SK-N-SH (cell line): ENCODE data around the gene ARID5A. TPM values are rescaled to one million over a fixed set of nuclear protein-coding genes. Genes with fewer than 3 reads are reported as not detected.

ENCODE experiments used
- CTCF ChIA-PET: fragments of 300-600, 350-600 bp; formaldehyde crosslinking; extraction: SDS; loops from one replicate; lab custom pipeline; 2021; lab: Yijun Ruan, JAX
- POLR2A ChIA-PET: fragments of 350-600 bp; sonication (Branson Sonifier 250); formaldehyde crosslinking; extraction: SDS; loops from one replicate; lab custom pipeline; 2020; ENCODE audit warnings: antibody characterized with exemption, inconsistent platforms; lab: Yijun Ruan, JAX
- DNase-seq: peaks from one replicate; pipeline ENCODE4 v3.0.0; 2012
- H2AFZ ChIP-seq: fragments of 200-600 bp; sonication (generic); 2 replicates; pipeline ENCODE4 v1.8.1; 2016; ENCODE audit warnings: antibody characterized with exemption, mild to moderate bottlenecking, low read depth
- H3F3A ChIP-seq: fragments of 200-600 bp; sonication (generic); replicated peaks from 2 replicates; pipeline ENCODE3; 2016; ENCODE audit warnings: antibody characterized with exemption, mild to moderate bottlenecking; ENCODE audit not compliant: insufficient read depth
- H3K27ac ChIP-seq, 2 experiments: fragments of 200-500 bp in 1 of 2; fragments of 200-600 bp in 1 of 2; sonication (Bioruptor generic) in 1 of 2; sonication (generic), shearing (Covaris generic) in 1 of 2; 2 replicates each; pipeline versions ENCODE4 v1.5.1 to v1.6.1; 2014 to 2016; ENCODE audit warnings: low read depth in 2 of 2, inconsistent platforms in 1 of 2, low read length in 1 of 2, mild to moderate bottlenecking in 1 of 2, mixed read lengths in 1 of 2
- H3K27me3 ChIP-seq: fragments of 200-600 bp; sonication (generic), shearing (Covaris generic); 2 replicates; pipeline ENCODE4 v1.6.1; 2016; ENCODE audit warnings: mixed run types; ENCODE audit not compliant: insufficient read depth
- H3K36me3 ChIP-seq, 2 experiments: fragments of 200-500 bp in 1 of 2; fragments of 200-600 bp in 1 of 2; sonication (Bioruptor generic) in 1 of 2; sonication (generic) in 1 of 2; replicated peaks in 1 of 2; 2 replicates each; pipeline versions ENCODE3 to v1.5.1; 2014 to 2016; ENCODE audit warnings: low read length in 1 of 2, mild to moderate bottlenecking in 1 of 2; ENCODE audit not compliant: insufficient read depth in 2 of 2, control insufficient read depth in 1 of 2
- H3K4me1 ChIP-seq, 2 experiments: fragments of 200-500 bp in 1 of 2; fragments of 200-600 bp in 1 of 2; sonication (Bioruptor generic) in 1 of 2; sonication (generic), shearing (Covaris generic) in 1 of 2; 2 replicates each; pipeline versions ENCODE4 v1.5.1 to v1.6.1; 2014 to 2016; ENCODE audit warnings: low read depth in 1 of 2, low read length in 1 of 2, mixed run types in 1 of 2; ENCODE audit not compliant: insufficient read depth in 2 of 2, control insufficient read depth in 1 of 2
- H3K4me2 ChIP-seq: fragments of 200-600 bp; sonication (generic), shearing (Covaris generic); 2 replicates; pipeline ENCODE4 v1.6.1; 2017; ENCODE audit warnings: mixed run types
- H3K4me3 ChIP-seq, 2 experiments: fragments of 200-500 bp in 1 of 2; fragments of 200-600 bp in 1 of 2; sonication (Bioruptor generic) in 1 of 2; sonication (generic), shearing (Covaris generic) in 1 of 2; 2 replicates each; pipeline versions ENCODE4 v1.5.1 to v1.8.1; 2014 to 2016; ENCODE audit warnings: low read depth in 2 of 2, inconsistent platforms in 1 of 2, low read length in 1 of 2, mild to moderate bottlenecking in 1 of 2, mixed read lengths in 1 of 2, moderate library complexity in 1 of 2
- H3K79me2 ChIP-seq: fragments of 200-600 bp; sonication (generic); 2 replicates; pipeline ENCODE4 v1.8.1; 2017; ENCODE audit warnings: mild to moderate bottlenecking; ENCODE audit not compliant: insufficient read depth
- H3K9ac ChIP-seq: fragments of 200-600 bp; sonication (generic); 2 replicates; pipeline ENCODE4 v1.6.1; 2017; ENCODE audit warnings: mixed run types
- H3K9me2 ChIP-seq: fragments of 200-600 bp; sonication (generic); 2 replicates; pipeline ENCODE4 v1.6.1; 2017; ENCODE audit warnings: mixed run types
- H3K9me3 ChIP-seq: fragments of 200-600 bp; sonication (generic); 2 replicates; pipeline ENCODE4 v1.6.1; 2017; ENCODE audit warnings: mixed run types, mild to moderate bottlenecking, moderate library complexity
- H4K20me1 ChIP-seq: fragments of 200-600 bp; sonication (generic); 2 replicates; pipeline ENCODE4 v1.6.1; 2017; ENCODE audit warnings: mild to moderate bottlenecking, mixed run types; ENCODE audit not compliant: insufficient read depth
- CHD2 ChIP-seq: fragments of 150-350 bp; IDR thresholded peaks from 2 replicates; pipeline ENCODE4 v1.6.1; 2018; ENCODE audit warnings: low read length; ENCODE audit not compliant: partially characterized antibody
- ELF1 ChIP-seq: IDR thresholded peaks from 2 replicates; pipeline ENCODE4 v1.4.0; 2012
- EP300 ChIP-seq, 2 experiments: IDR thresholded peaks; 2 replicates each; pipeline versions ENCODE4 v1.4.0 to v1.6.1; 2012; ENCODE audit warnings: borderline replicate concordance in 1 of 2, low read depth in 1 of 2, low read length in 1 of 2
- EZH2phosphoT487 ChIP-seq: fragments of 200-600 bp; sonication (generic); IDR thresholded peaks from 2 replicates; pipeline ENCODE4 v1.6.1; 2017; ENCODE audit warnings: low read depth, mixed run types, mild to moderate bottlenecking, antibody characterized with exemption, moderate library complexity, borderline replicate concordance
- FOSL2 ChIP-seq: IDR thresholded peaks from 2 replicates; pipeline ENCODE4 v1.4.0; 2012; ENCODE audit warnings: low read depth, mild to moderate bottlenecking, moderate library complexity, borderline replicate concordance
- GATA2 ChIP-seq: sonication (generic); formaldehyde crosslinking; IDR thresholded peaks from 2 replicates; pipeline ENCODE4 v1.5.0; 2020; ENCODE audit warnings: mild to moderate bottlenecking, missing genetic modification reagents
- JUND ChIP-seq: IDR thresholded peaks from 2 replicates; pipeline ENCODE4 v1.4.0; 2012
- MEF2A ChIP-seq: IDR thresholded peaks from 2 replicates; pipeline ENCODE4 v1.4.0; 2012; ENCODE audit warnings: low read depth, borderline replicate concordance
- MXI1 ChIP-seq: IDR thresholded peaks from 2 replicates; pipeline ENCODE4 v1.6.1; 2012; ENCODE audit warnings: mild to moderate bottlenecking, low read depth, low read length, improper control_type of control experiment
- RCOR1 ChIP-seq: fragments of 150-350 bp; IDR thresholded peaks from 2 replicates; pipeline ENCODE4 v1.6.1; 2017; ENCODE audit warnings: antibody characterized with exemption, low read length
- RFX5 ChIP-seq: IDR thresholded peaks from 2 replicates; pipeline ENCODE4 v1.6.1; 2012; ENCODE audit warnings: mild to moderate bottlenecking, improper control_type of control experiment, low read length
- SIN3A ChIP-seq: IDR thresholded peaks from 2 replicates; pipeline ENCODE4 v1.6.1; 2012; ENCODE audit warnings: low read depth, mild to moderate bottlenecking, low read length, moderate library complexity, borderline replicate concordance
- SMC3 ChIP-seq: IDR thresholded peaks from 2 replicates; pipeline ENCODE4 v1.6.1; 2012; ENCODE audit warnings: low read depth, low read length, improper control_type of control experiment
- TAF1 ChIP-seq: IDR thresholded peaks from 2 replicates; pipeline ENCODE4 v1.6.1; 2012; ENCODE audit warnings: low read depth, mild to moderate bottlenecking, low read length, moderate library complexity, borderline replicate concordance
- TEAD4 ChIP-seq: IDR thresholded peaks from 2 replicates; pipeline ENCODE4 v1.4.0; 2012; ENCODE audit warnings: mild to moderate bottlenecking, borderline replicate concordance; ENCODE audit not compliant: insufficient read depth
- YY1 ChIP-seq: IDR thresholded peaks from 2 replicates; pipeline ENCODE4 v1.4.0; 2012; ENCODE audit warnings: low read depth, mild to moderate bottlenecking
- WGBS: methylation state at CpG from one replicate; pipeline ENCODE4 v1.1.6; 2017; ENCODE audit warnings: low lambda C conversion rate; 5-methylcytosine and 5-hydroxymethylcytosine counted together
- polyA plus RNA-seq, 3 experiments: library from polyadenylated mRNA; depleted of rRNA; stranded (reverse); fragments of >200 nt; gene quantifications; 2 replicates each; pipeline ENCODE4 v1.2.3, GENCODE V29; 2012
- TF ChIP-seq, protein P1 (sequence below): IDR thresholded peaks from 2 replicates; pipeline ENCODE4 v1.6.1; 2012; ENCODE audit warnings: mild to moderate bottlenecking, low read depth, low read length, moderate library complexity
- TF ChIP-seq, protein P2 (sequence below): IDR thresholded peaks from 2 replicates; pipeline ENCODE4 v1.4.0; 2012; ENCODE audit warnings: low read depth
- TF ChIP-seq, protein P3 (sequence below): fragments of 150-350 bp; IDR thresholded peaks from 2 replicates; pipeline ENCODE4 v1.6.1; 2016; ENCODE audit warnings: mild to moderate bottlenecking, low read depth, low read length
- TF ChIP-seq, protein P4 (sequence below): fragments of 200-600 bp; sonication (generic); IDR thresholded peaks from 2 replicates; pipeline ENCODE4 v1.6.1; 2017; ENCODE audit warnings: antibody characterized with exemption, mild to moderate bottlenecking, moderate library complexity
- TF ChIP-seq, protein P5 (sequence below): IDR thresholded peaks from 2 replicates; pipeline ENCODE4 v1.4.0; 2012; ENCODE audit warnings: low read depth, borderline replicate concordance

ARID5A gene
- polyA plus RNA-seq, 1 of the 3 experiments (the other 2 are of a cell fraction), result 3.3 TPM

DNA sequence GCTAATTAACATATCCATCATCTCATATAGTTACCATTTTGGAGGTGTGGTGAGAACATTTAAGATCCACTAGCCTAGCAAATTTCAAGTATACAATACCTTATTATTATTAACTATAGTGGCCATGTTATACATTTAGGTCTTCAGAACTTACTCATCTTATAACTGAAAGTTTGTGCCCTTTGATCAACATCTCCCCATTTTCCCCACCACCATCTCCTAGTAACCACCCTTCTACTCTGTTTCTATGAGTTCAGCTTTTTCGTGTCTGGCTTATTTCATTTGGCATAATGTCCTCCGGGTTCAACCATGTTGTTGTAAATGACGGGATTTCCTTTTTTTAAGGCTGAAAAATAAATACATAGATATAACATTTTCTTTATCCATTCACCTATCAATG lies 47.3 kb upstream of the ARID5A start:
- TF ChIP-seq SIN3A (no peak), EP300 (IDR thresholded peaks at IDR 0.05; ENCODE audit: borderline replicate concordance in 1 of 2, low read depth in 1 of 2, low read length in 1 of 2) (no peak), GATA2 (CRISPR knock-in tag) (no peak), RCOR1 (no peak), EZH2phosphoT487 (no peak)
- CTCF ChIA-PET, result interaction anchor here (0.6 to 1.8 kb wide), 4 partner anchors 18 to 113 kb away, joined by 3 to 8 read pairs (median 4); no protein-coding TSS in a partner anchor
- no peaks in the 10 kb centered on the region for H3K4me1 ChIP-seq

DNA sequence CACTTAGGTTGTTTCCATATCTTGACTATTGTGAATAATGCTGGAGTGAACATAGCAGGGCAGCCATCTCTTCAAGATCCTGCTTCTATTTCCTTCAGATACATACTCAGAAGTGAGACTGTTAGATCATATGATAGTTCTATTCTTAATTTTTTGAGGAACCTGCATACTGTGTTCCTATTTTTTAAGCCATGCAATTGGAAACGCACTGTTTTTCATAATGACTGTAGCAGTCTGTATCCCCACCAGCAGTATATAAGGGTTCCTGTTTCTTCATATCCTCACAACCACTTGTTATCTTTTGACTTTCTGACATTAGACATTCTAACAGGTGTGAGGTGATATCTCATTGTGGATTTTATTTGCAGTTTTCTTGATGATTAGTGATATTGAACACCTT lies 46.9 kb upstream of the ARID5A start:
- ChIA-PET POLR2A (no interaction called here), CTCF (interaction anchor here (1.6 to 1.8 kb wide), 2 partner anchors 11 to 20 kb away, joined by 3 to 8 read pairs; no protein-coding TSS in a partner anchor)
- Histone ChIP-seq H3F3A (no peaks in the 10 kb centered on the region), H3K9me2 (no peaks in the 10 kb centered on the region), H3K27ac (no peak overlapping the region), H2AFZ (no peak overlapping the region), H3K36me3 (no peaks in the 10 kb centered on the region), H4K20me1 (no peaks in the 10 kb centered on the region), H3K4me2 (no peak overlapping the region), H3K79me2 (no peaks in the 10 kb centered on the region), H3K4me1 (no peaks in the 10 kb centered on the region), H3K9me3 (no peaks in the 10 kb centered on the region; the same call in 1 of the 2 replicates), H3K9ac (no peak overlapping the region), H3K4me3 (no peak overlapping the region)
- whole genome bisulfite sequencing, result 7% methylated on average over 1 of the region's 1 CpG
- DNase-seq, result no peak
- TF ChIP-seq SIN3A (no peak), TAF1 (no peak), SMC3 (no peak), FOSL2 (no peak), ELF1 (no peak), CHD2 (no peak), MEF2A (no peak), MXI1 (no peak), TEAD4 (no peak), RFX5 (no peak), YY1 (no peak), GATA2 (CRISPR knock-in tag) (no peak), JUND (no peak)
- TF ChIP-seq, protein P1, sequence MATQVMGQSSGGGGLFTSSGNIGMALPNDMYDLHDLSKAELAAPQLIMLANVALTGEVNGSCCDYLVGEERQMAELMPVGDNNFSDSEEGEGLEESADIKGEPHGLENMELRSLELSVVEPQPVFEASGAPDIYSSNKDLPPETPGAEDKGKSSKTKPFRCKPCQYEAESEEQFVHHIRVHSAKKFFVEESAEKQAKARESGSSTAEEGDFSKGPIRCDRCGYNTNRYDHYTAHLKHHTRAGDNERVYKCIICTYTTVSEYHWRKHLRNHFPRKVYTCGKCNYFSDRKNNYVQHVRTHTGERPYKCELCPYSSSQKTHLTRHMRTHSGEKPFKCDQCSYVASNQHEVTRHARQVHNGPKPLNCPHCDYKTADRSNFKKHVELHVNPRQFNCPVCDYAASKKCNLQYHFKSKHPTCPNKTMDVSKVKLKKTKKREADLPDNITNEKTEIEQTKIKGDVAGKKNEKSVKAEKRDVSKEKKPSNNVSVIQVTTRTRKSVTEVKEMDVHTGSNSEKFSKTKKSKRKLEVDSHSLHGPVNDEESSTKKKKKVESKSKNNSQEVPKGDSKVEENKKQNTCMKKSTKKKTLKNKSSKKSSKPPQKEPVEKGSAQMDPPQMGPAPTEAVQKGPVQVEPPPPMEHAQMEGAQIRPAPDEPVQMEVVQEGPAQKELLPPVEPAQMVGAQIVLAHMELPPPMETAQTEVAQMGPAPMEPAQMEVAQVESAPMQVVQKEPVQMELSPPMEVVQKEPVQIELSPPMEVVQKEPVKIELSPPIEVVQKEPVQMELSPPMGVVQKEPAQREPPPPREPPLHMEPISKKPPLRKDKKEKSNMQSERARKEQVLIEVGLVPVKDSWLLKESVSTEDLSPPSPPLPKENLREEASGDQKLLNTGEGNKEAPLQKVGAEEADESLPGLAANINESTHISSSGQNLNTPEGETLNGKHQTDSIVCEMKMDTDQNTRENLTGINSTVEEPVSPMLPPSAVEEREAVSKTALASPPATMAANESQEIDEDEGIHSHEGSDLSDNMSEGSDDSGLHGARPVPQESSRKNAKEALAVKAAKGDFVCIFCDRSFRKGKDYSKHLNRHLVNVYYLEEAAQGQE, result no peak
- TF ChIP-seq, protein P2, sequence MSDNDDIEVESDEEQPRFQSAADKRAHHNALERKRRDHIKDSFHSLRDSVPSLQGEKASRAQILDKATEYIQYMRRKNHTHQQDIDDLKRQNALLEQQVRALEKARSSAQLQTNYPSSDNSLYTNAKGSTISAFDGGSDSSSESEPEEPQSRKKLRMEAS, result no peak
- TF ChIP-seq, protein P3, sequence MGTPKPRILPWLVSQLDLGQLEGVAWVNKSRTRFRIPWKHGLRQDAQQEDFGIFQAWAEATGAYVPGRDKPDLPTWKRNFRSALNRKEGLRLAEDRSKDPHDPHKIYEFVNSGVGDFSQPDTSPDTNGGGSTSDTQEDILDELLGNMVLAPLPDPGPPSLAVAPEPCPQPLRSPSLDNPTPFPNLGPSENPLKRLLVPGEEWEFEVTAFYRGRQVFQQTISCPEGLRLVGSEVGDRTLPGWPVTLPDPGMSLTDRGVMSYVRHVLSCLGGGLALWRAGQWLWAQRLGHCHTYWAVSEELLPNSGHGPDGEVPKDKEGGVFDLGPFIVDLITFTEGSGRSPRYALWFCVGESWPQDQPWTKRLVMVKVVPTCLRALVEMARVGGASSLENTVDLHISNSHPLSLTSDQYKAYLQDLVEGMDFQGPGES, result no peak
- TF ChIP-seq, protein P4, sequence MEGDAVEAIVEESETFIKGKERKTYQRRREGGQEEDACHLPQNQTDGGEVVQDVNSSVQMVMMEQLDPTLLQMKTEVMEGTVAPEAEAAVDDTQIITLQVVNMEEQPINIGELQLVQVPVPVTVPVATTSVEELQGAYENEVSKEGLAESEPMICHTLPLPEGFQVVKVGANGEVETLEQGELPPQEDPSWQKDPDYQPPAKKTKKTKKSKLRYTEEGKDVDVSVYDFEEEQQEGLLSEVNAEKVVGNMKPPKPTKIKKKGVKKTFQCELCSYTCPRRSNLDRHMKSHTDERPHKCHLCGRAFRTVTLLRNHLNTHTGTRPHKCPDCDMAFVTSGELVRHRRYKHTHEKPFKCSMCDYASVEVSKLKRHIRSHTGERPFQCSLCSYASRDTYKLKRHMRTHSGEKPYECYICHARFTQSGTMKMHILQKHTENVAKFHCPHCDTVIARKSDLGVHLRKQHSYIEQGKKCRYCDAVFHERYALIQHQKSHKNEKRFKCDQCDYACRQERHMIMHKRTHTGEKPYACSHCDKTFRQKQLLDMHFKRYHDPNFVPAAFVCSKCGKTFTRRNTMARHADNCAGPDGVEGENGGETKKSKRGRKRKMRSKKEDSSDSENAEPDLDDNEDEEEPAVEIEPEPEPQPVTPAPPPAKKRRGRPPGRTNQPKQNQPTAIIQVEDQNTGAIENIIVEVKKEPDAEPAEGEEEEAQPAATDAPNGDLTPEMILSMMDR, result no peak
- TF ChIP-seq, protein P5, sequence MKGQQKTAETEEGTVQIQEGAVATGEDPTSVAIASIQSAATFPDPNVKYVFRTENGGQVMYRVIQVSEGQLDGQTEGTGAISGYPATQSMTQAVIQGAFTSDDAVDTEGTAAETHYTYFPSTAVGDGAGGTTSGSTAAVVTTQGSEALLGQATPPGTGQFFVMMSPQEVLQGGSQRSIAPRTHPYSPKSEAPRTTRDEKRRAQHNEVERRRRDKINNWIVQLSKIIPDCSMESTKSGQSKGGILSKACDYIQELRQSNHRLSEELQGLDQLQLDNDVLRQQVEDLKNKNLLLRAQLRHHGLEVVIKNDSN, result no peak
- TF ChIP-seq, all 33 proteins: peak for 0
- no peaks in the 10 kb centered on the region; the same call in 1 of the 2 replicates for H3K27me3 ChIP-seq

More for the DNA sequence above, 47.3 kb upstream of the ARID5A start:
- 22% methylated on average over 3 of the region's 3 CpGs for WGBS
- Histone ChIP-seq H3K9me2 (no peaks in the 10 kb centered on the region), H3K79me2 (no peaks in the 10 kb centered on the region), H3K27me3 (no peaks in the 10 kb centered on the region; the same call in 1 of the 2 replicates), H3K9ac (no peak overlapping the region), H3F3A (no peaks in the 10 kb centered on the region), H3K4me3 (no peak overlapping the region), H3K9me3 (no peaks in the 10 kb centered on the region; the same call in 1 of the 2 replicates), H3K4me2 (no peak overlapping the region), H4K20me1 (no peaks in the 10 kb centered on the region), H3K27ac (no peak overlapping the region), H3K36me3 (no peaks in the 10 kb centered on the region), H2AFZ (no peak overlapping the region)
- no peak for DNase-seq
- POLR2A ChIA-PET, result no interaction called here
